GM12878 (cell line): ENCODE results near the gene TDRD10.

Source experiments
- CEBPB ChIP-seq, 2 experiments: fragments of 150-350 bp in 1 of 2; IDR thresholded peaks; 2 replicates each; pipeline ENCODE4 v1.6.1; 2012 to 2014; ENCODE audit warnings: low read depth in 2 of 2, low read length in 2 of 2, borderline replicate concordance in 1 of 2, inconsistent platforms in 1 of 2
- TF ChIP-seq, protein P1 (sequence below): IDR thresholded peaks from 2 replicates; pipeline ENCODE4 v1.6.1; 2012; ENCODE audit warnings: low read depth, low read length, improper control_type of control experiment
- TF ChIP-seq, protein P2 (sequence below), 3 experiments: IDR thresholded peaks in 2 of 3; conservative IDR thresholded peaks in 1 of 3; 2 replicates each; pipeline ENCODE4 v1.5.1; 2011; ENCODE audit warnings: low read depth in 3 of 3, low read length in 3 of 3, mild to moderate bottlenecking in 3 of 3, control low read depth in 2 of 3, moderate library complexity in 2 of 3, inconsistent platforms in 1 of 3, mixed read lengths in 1 of 3; ENCODE audit not compliant: control insufficient read depth in 2 of 3, insufficient read depth in 1 of 3; ENCODE audit errors: extremely low read depth in 1 of 3

- no peak for TF ChIP-seq CEBPB (IDR thresholded peaks at IDR 0.05; ENCODE audit: borderline replicate concordance in 1 of 2, low read depth in 2 of 2, low read length in 2 of 2)
- TF ChIP-seq, protein P1, sequence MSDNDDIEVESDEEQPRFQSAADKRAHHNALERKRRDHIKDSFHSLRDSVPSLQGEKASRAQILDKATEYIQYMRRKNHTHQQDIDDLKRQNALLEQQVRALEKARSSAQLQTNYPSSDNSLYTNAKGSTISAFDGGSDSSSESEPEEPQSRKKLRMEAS, result no peak
- TF ChIP-seq, protein P2, sequence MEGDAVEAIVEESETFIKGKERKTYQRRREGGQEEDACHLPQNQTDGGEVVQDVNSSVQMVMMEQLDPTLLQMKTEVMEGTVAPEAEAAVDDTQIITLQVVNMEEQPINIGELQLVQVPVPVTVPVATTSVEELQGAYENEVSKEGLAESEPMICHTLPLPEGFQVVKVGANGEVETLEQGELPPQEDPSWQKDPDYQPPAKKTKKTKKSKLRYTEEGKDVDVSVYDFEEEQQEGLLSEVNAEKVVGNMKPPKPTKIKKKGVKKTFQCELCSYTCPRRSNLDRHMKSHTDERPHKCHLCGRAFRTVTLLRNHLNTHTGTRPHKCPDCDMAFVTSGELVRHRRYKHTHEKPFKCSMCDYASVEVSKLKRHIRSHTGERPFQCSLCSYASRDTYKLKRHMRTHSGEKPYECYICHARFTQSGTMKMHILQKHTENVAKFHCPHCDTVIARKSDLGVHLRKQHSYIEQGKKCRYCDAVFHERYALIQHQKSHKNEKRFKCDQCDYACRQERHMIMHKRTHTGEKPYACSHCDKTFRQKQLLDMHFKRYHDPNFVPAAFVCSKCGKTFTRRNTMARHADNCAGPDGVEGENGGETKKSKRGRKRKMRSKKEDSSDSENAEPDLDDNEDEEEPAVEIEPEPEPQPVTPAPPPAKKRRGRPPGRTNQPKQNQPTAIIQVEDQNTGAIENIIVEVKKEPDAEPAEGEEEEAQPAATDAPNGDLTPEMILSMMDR (IDR thresholded peaks at IDR 0.05 in 2 of 3, conservative IDR thresholded peaks at IDR 0.05 in 1 of 3; ENCODE audit: control insufficient read depth in 2 of 3, extremely low read depth in 1 of 3, insufficient read depth in 1 of 3, low read depth in 3 of 3, low read length in 3 of 3), result no peak
Observed at GRCh38 chr1:154581766-154582165, 79.7 kb downstream of the TDRD10 start.
